GM18505 (cell line): Measurements from ENCODE around the gene MINAR2.

Source experiments
- ATAC-seq: cut with Tn5 transposase; IDR thresholded peaks from one replicate; pipeline ENCODE4 v1.9.1; 2021; ENCODE audit not compliant: unreplicated experiment
- POLR2A ChIP-seq: IDR thresholded peaks from 4 replicates; pipeline ENCODE4 v1.6.1; 2011; ENCODE audit warnings: borderline replicate concordance; ENCODE audit not compliant: insufficient read depth, insufficient read length; ENCODE audit errors: extremely low read depth

The MINAR2 gene

GRCh38 chr5:129747572-129748407, at the start of gene MINAR2:
TSS of gene MINAR2 (plus strand) at chr5:129748094. CDS start at chr5:129748191, 97 bp downstream.
- no peak for TF ChIP-seq POLR2A
- ATAC-seq, result no peak

- no peak for TF ChIP-seq POLR2A
- ATAC-seq, result no peak
Observed at GRCh38 chr5:129698661-129699060, 49.2 kb upstream of the MINAR2 start.

GRCh38 chr5:129716235-129716634, 31.7 kb upstream of the MINAR2 start:
- no peak for TF ChIP-seq POLR2A
- no peak for ATAC-seq

GRCh38 chr5:129716651-129717050, 31.2 kb upstream of the MINAR2 start:
- TF ChIP-seq POLR2A, result no peak
- ATAC-seq, result no peak

- ATAC-seq, result no peak
Observed at GRCh38 chr5:129717751-129718310, 30.1 kb upstream of the MINAR2 start.

GRCh38 chr5:129718471-129719090, 29.3 kb upstream of the MINAR2 start:
- TF ChIP-seq POLR2A, result no peak
- ATAC-seq, result no peak

More at GRCh38 chr5:129717751-129718310, 30.1 kb upstream of the MINAR2 start:
- no peak for TF ChIP-seq POLR2A

GRCh38 chr5:129724222-129724621, 23.7 kb upstream of the MINAR2 start:
- TF ChIP-seq POLR2A, result no peak
- no peak for ATAC-seq

- TF ChIP-seq POLR2A, result no peak
- ATAC-seq, result no peak
Observed at GRCh38 chr5:129724647-129725046, 23.2 kb upstream of the MINAR2 start.

- no peak for ATAC-seq
- TF ChIP-seq POLR2A, result no peak
Observed at GRCh38 chr5:129739773-129740172, 8.1 kb upstream of the MINAR2 start.

- no peak for ATAC-seq
- no peak for TF ChIP-seq POLR2A
Observed at GRCh38 chr5:129743541-129744187, 4.2 kb upstream of the MINAR2 start.

GRCh38 chr5:129745997-129746396, 1.9 kb upstream of the MINAR2 start:
- no peak for ATAC-seq
- no peak for TF ChIP-seq POLR2A

GRCh38 chr5:129746876-129747275, 1.0 kb upstream of the MINAR2 start:
- no peak for ATAC-seq
- TF ChIP-seq POLR2A, result no peak
